GM18858 (cell line): ENCODE results near the gene CLEC2L.

Source experiments
- ATAC-seq: cut with Tn5 transposase; IDR thresholded peaks from one replicate; pipeline ENCODE4 v1.9.1; 2021; ENCODE audit not compliant: unreplicated experiment

The CLEC2L gene

DNA sequence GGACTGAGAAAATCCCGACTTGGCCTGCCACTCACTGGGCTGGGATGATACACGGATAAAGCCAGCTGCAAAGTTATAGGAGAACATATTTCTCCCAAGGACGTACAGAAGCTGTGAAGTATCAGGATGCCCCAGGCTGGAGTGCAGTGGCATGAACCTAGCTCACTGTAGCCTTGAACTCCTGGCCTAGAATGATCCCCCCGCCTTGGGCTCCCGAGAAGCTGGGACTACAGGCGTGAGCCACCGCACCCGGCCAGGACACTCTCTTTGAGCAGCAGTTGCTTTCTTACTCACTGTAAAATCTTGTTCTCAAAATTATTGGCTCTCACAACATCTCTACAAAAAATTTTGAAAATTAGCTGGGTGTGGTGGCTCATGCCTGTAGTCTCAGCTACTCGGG lies 50.4 kb downstream of the CLEC2L start:
- no peak for ATAC-seq

DNA sequence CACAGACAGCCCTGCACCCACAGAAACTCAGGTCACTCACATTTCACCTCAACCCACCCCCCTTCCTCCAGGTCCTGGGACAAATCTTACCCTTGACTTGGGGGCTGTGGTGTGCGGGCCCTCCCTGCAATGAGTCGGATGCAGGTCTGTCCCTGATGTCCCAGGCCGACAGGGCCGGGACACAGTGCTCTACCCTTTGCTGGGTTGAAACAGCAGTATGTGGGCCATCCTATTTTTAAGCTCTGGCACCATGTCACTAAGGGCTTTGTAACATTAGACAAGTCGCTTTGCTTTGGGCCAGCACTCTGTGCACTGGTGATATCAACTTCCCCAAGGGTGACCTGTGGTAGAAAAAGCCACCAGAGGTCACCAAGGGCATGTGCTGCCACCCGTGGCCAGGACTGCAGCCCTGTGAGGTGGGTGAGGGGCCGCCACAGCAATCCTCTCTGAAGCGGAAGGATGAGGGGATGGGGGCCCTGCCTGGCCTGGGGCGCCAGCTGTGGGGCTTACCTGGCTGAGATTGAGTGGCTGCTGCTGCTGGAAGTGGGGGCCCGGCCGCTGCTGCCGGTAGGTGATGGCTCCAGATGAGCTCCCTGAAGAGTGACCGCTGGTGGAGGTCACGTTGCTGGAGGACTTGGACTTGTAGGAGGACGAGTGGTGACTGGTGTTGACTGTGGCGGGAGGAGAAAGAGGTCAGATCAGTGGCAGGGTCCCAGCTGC lies 51.3 kb downstream of the CLEC2L start:
- no peak for ATAC-seq

DNA sequence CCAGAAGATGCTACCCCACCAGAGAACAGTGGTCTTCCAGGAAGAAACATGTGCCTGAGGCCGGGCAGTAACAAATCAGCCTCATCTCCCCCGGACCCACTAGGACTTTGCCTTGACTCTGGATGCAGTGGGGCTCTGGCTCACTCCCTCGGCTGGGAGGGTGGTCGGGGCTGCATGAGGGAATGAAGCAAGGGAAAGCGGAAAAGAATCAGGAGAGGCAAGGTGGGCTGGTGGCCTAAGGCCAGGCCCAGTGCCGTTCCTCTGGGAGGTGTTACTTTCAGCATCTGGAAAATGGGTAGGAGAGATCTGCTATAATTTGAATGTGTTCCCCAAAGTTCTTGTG lies 51.8 kb downstream of the CLEC2L start:
- ATAC-seq: no peak

DNA sequence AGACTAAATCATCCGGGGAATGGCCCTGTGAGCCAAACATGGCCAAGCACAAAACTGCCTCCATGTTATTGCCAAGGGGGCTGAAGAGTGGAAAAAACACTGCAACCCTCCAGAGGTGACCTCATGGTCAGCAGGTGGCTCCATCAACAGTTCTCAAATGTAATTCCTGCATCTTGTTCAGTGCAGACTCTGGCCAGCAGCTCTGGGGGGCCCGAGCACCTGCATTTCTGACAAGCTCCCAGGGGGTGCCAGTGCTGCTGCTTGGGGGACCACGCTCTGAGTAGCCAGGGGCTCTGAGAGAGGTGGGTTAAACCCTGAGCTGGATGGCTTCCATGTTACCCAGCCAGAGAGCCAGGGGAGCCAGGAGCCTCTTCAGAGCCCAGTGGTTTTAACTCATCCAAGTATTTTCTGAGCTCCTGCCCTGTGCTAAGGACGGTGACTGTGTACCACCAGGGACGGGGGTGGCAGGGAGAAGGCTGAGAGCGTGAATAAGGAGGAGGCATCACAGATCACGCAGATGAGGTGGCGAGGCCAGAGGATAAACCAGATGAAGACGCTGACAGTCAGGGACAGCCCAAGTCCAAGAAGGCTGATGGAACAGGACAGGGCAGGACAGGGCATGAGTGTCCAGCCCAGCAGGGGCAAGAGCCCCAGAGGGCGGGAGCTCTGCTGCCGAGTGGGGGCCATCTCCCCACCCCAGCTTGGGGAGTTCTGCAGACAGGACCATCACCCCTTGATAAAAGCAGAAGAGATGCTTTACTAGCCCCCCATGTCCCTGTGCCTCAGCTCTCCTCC lies 52.9 kb downstream of the CLEC2L start:
- no peak for ATAC-seq

DNA sequence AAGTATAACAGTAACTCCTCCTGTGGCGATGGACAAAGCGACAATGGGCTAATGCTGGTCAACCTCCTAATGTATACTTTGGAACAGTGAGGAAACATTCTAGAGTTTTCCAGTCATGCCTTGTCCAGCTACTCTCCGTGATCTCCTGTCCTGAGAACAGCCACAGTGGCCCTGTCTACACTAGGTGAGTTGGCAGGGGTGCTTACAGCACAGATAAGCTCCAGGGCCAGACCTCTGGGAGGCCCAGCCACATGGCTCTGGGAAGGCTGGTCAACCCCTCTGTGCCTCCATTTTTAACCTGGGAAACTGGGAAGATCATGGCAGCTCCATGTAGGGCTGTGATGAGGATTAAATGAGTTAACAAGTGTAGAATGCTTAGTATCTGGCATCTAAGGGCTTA lies 57.0 kb downstream of the CLEC2L start:
- no peak for ATAC-seq

DNA sequence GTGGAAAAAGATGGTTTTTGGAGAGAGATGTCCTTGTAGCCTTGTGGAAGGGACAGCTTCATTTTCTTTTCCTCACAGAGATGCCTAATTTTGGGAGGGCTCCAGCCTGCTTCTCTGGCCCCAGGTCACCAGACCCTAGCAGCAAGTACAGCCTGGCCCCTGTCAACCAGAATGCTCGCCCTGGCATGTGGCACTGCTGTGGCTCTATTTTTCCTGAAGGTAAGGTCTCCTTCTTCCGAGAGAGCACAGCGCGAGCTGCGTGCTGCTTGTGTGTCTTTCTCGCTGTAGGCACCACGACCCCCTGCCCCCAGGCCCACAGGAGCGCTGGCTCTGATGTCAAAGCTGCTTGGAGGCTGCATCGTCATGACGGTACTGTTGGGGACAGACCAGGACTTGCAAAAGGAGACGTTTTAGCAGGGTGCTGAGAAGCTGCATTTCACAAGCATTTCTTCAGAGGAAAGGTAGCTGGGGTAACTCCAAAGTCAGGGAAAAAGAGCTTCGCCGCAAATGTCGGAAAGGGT lies 58.7 kb downstream of the CLEC2L start:
- no peak for ATAC-seq

DNA sequence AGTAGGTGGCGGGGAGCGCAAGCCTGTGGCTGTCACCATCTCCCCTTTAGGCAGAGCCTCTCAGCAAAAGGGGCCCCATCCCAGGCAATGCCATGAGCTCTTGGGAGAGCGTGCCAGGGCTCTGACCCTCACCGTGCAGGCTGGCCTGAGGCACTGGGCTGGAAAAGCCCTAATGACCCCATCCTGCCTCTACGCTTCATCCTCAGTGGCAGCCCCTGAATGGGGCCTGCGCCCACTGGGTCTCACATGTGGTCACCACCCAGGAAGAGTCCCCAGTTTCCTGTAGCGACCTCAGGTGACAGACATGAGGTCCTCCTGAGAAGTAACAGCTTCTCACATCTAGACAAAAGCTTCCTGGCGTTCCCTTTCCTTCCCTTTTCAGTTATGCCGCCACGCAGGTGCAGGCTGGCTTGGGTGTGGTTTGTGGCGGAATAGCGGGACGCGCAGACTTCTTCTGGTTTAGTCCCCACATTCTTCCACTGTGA lies 59.2 kb downstream of the CLEC2L start:
- ATAC-seq: no peak

DNA sequence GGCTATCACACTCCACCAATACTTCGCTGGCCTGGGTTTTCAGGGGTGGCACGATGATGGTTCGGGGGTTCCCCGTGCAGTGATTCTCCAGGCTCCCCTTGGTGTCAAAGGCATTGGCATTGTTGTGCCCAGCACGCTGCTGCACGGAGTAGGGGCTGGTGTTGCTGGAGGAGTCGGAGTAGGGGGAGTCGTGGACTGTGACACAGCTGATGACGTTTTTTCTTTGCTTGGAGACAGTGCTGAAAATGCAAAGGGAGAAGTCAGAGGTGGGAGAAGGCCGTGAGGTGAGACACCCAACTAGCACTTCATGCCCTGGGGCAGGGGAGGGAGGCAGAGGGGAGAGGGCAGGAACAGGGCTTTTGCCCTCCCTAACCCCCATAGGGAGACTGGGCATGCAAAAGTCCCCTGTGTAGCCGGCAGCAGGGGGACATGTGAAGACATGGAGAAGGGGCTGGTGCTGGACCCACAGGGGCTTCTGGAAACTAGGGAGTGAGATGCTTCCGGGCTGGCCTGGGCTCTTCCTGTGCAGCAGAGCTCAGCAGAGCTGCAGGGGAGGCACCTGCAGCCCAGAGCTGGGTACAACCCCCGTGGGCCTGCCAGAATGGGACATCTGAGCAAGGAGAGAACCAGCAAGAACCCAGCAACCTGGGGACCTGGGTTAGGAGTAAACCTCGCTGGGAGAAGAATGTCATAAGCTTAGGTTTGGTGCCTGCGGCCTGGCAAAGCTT lies 60.5 kb downstream of the CLEC2L start:
- ATAC-seq: no peak

DNA sequence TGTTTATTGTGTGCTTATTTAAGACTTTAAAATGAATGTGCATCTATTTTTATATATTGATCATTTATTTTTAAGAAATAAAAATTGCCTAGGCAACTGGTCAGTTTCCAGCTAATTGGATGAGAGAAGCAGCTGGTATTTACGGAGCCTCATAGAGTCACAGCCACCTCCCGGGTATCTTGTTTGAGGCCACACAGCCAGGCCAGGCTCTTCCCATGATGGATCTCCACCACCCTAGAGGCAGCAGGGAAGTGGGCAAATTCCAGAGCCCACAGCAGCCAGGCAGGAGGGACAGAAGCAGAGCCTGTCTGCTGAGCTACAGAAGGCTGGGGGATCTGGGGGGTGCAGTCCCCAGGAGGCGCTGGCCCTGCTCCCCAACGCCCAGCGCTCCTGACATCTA lies 61.6 kb downstream of the CLEC2L start:
- no peak for ATAC-seq

DNA sequence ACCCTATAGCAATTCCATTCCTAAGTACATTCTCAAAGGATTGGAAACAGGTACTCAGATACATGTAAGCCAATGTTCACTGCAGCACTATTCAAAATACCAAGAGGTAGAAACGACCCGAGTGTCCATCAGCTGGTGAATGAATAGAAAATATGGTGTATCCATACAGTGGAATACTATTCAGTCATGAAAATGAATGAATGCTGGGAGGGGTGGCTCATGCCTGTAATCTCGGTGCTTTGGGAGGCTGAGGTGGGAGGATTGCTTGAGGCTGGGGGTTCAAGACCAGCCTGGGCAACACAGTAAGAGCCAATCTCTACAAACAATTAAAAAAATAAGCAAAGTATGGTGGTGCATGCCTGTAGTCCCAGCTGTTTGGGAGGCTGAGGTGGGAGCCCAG lies 62.8 kb downstream of the CLEC2L start:
- no peak for ATAC-seq

DNA sequence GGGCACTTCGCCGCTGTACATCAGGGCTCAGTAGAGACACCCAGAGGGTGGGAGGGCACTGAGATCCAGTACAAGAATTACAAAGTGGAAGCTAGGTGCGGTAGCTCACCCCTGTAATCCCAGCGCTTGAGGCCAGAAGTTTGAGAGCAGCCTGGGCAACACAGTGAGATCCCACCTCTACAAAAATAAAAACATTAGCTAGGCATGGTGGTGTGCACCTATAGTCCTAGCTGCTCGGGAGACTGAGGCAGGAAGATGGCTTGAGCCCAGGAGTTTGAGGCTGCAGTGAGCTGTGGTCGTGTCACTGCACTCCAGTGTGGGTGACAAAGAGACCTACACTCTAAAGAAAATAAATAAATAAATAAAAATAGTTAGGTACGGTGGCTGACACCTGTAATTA lies 64.0 kb downstream of the CLEC2L start:
- ATAC-seq: no peak

DNA sequence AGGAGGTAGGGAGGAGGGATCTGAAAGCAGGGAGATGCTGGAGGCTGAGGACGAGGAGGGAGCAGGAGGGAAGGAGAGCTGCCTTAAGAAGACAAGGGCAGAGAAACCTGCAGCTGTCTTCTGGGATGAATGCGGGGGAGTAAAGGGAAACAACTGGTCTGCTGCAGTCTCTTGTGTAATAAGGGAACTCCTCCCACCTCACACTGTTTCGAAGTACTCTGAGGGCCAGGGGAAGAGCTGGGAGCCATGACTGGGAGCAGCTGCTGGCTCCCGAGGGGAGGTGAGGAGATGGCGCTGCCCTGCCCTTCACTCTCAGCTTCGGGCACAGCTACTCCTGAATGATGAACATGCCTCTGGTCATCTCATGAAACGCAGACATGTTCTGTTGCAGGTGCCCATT lies 65.1 kb downstream of the CLEC2L start:
- ATAC-seq: no peak

DNA sequence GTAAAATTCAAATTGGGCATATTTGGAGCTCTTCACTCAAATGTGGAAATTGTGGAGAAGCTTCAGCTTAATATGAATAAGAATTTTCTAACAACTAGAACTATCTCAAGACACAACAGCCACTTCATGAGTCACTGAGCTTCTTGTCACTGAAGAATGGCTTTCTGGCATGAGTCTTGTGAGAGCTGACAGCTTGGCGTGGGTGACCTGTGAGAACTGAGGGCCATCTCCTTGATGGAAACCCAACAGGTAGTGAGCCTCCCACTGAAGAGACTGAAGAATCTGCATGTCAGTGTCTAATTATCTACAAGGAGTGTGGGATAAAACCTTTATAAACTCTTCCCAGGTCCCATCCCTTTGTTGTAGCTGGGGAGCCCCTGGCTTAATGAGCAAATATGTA lies 66.0 kb downstream of the CLEC2L start:
- ATAC-seq: no peak

DNA sequence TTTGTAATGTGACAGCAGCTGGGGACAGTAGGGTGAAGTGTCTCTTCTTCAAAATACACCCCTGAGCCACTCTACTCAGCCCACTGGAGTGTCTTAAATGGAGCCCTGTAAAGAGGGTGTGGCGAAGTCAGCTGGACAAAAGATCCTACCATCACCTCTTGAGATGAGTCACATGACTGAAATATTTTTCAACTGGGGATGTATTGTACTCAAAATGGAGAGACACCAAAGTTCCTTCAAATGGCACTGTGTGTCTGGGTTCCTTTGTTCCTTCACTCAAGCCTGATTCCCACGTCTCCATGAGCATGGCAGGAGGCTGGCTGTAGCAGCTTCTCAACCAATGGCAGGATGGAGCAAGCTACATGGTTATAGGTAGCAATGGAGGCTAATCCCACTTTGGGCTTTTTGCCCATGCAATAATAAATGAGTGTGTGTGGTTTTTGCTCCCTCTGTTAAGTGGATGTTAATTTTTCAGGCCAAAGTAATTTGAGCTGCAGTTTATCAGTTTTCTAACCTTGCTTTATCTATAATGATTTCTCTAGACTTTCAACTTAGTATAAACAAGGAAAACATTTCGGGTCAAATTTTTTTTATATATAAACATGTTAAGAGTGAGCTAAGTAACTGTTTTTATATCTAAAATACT lies 68.2 kb downstream of the CLEC2L start:
- ATAC-seq: no peak

DNA sequence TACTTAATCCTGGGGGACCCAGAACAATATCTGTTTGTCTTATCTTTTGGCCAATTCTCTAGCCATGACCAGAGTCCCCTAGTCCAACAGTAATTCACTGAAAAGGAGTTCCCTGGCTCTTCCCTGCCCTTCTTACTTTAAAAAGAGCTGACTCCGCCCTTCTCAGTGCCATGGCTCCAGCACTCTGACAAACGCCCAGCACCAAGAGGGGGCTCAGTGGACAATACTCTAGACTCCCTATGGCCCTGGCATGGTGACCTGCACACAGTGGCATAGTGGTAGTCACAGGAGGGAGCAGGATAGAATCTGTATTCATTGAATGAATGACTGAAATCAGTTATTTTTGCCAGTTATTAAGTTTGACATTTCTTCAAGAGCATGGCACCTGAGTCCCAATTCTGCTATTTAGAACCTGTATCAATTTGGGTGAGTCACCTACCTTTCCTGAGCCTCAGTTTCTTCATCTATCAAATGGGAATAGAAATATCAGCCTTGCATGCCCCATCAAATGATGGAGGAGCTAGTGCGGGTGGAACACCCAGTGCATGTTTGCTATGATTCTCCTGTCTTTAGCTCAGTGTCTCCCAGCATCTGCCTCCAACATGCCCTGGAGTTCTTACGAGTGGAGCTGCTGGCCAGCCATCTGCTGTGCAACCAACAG lies 69.4 kb downstream of the CLEC2L start:
- ATAC-seq: no peak

DNA sequence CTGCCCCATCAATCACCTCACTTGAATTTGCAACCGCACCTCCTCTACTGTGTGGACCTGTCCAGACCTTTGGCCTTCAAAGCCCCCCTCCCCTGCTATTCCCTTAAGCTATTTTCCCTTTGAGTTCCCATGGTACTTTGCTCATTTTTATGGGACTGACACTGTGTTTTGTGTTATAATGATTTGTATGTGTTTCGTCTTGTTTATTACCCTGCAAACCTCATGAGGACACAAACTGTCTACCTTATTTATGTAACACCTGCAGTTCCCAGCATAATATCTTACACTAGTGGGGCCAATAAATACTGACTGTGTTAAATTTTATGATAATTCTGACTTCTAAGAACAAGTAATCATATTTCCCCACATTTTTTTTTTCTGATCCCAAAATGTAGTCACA lies 70.6 kb downstream of the CLEC2L start:
- ATAC-seq: no peak
